ENCODE results near the gene MMD2.

Gene MMD2

DNA sequence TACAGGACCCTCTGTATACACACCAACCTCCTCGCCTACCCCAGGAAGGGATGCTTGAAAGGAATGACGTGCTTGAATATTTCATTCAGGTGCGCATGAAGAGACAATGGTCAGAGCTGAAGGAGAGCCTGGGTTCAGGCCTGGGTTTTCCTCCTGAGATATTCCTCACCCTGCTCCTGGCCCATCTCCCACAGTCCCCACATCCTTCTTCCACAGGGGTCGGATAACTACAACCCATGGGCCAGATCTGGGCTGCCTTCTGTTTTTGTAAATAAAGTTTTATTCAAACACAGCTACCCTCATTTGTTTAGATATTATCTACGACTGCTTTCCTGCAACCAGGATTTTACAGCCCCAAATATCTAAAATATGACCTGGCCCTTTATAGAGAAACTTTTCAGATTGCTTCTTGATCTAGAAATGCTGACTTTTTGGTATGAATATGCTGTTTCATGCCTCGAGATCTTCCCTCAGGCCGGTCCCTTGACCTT, 73.6 kb downstream of the MMD2 start:
- Histone ChIP-seq H2AFZ (ENCODE audit: low read length) (no peak overlapping the region), H4K20me1 (ENCODE audit: insufficient read depth, low read length, poor library complexity, severe bottlenecking) (no peaks in the 10 kb centered on the region), H3K9me2 (replicated peaks; ENCODE audit: low read depth, low read length) (no peaks in the 10 kb centered on the region), H3K79me2 (ENCODE audit: insufficient read depth, low read length) (no peaks in the 10 kb centered on the region), H3K9ac (ENCODE audit: low read depth, low read length, poor library complexity, severe bottlenecking) (no peak overlapping the region), H3K9me3 (ENCODE audit: insufficient read depth, low read depth, low read length) (no peaks in the 10 kb centered on the region), H3K36me3 (ENCODE audit: insufficient read depth, low read length) (no peaks in the 10 kb centered on the region), H3K4me2 (ENCODE audit: low read depth, low read length, poor library complexity, severe bottlenecking) (no peak overlapping the region), H3F3A (ENCODE audit: low read depth) (no peaks in the 10 kb centered on the region), H3K4me1 (ENCODE audit: insufficient read depth, low read length, poor library complexity, severe bottlenecking) (no peaks in the 10 kb centered on the region), H3K27me3 (ENCODE audit: insufficient read depth, low read length, poor library complexity, severe bottlenecking) (no peaks in the 10 kb centered on the region), H3K4me3 (ENCODE audit: low read length, poor library complexity, severe bottlenecking) (no peak overlapping the region)
- TF ChIP-seq, protein P1, sequence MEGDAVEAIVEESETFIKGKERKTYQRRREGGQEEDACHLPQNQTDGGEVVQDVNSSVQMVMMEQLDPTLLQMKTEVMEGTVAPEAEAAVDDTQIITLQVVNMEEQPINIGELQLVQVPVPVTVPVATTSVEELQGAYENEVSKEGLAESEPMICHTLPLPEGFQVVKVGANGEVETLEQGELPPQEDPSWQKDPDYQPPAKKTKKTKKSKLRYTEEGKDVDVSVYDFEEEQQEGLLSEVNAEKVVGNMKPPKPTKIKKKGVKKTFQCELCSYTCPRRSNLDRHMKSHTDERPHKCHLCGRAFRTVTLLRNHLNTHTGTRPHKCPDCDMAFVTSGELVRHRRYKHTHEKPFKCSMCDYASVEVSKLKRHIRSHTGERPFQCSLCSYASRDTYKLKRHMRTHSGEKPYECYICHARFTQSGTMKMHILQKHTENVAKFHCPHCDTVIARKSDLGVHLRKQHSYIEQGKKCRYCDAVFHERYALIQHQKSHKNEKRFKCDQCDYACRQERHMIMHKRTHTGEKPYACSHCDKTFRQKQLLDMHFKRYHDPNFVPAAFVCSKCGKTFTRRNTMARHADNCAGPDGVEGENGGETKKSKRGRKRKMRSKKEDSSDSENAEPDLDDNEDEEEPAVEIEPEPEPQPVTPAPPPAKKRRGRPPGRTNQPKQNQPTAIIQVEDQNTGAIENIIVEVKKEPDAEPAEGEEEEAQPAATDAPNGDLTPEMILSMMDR (conservative IDR thresholded peaks at IDR 0.05; ENCODE audit: low read length), result no peak
- TF ChIP-seq EZH2phosphoT487 (IDR thresholded peaks at IDR 0.05; ENCODE audit: borderline replicate concordance), result no peak

DNA sequence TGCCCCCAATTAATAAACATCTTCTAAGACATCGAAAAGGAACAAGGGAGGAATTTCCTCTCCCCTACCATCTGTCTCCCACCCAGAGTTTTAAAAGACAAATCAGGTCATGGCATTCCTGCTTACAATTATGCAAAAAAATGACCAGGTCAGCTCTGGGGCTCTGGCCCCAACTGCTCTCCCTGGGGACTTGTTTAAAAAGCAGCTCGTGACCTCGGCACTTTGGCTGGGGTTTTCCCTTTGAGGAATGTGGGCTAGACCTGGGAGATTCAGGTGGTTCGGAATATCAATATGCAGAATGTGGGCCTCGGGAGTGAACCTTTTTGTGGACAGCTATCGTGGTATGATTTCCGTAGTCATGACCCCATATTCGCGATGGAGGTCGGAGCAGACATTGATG, 74.8 kb downstream of the MMD2 start:
- no peaks in the 10 kb centered on the region for H3K4me1 ChIP-seq (ENCODE audit: insufficient read depth, low read length, poor library complexity, severe bottlenecking)
- H3K36me3 ChIP-seq (ENCODE audit: insufficient read depth, low read length), result no peaks in the 10 kb centered on the region
- H3K4me2 ChIP-seq (ENCODE audit: low read depth, low read length, poor library complexity, severe bottlenecking), result no peak overlapping the region
- H4K20me1 ChIP-seq (ENCODE audit: insufficient read depth, low read length, poor library complexity, severe bottlenecking), result no peaks in the 10 kb centered on the region
- H3F3A ChIP-seq (ENCODE audit: low read depth), result no peaks in the 10 kb centered on the region
- no peaks in the 10 kb centered on the region for H3K9me2 ChIP-seq (replicated peaks; ENCODE audit: low read depth, low read length)
- H3K9me3 ChIP-seq (ENCODE audit: insufficient read depth, low read depth, low read length), result no peaks in the 10 kb centered on the region
- no peak overlapping the region for H3K9ac ChIP-seq (ENCODE audit: low read depth, low read length, poor library complexity, severe bottlenecking)
- H3K4me3 ChIP-seq (ENCODE audit: low read length, poor library complexity, severe bottlenecking), result no peak overlapping the region
- no peaks in the 10 kb centered on the region for H3K27me3 ChIP-seq (ENCODE audit: insufficient read depth, low read length, poor library complexity, severe bottlenecking)
- H3K79me2 ChIP-seq (ENCODE audit: insufficient read depth, low read length), result no peaks in the 10 kb centered on the region
- TF ChIP-seq, protein P1 (conservative IDR thresholded peaks at IDR 0.05; ENCODE audit: low read length), result no peak
- TF ChIP-seq EZH2phosphoT487 (IDR thresholded peaks at IDR 0.05; ENCODE audit: borderline replicate concordance), result no peak
- no peak overlapping the region for H2AFZ ChIP-seq (ENCODE audit: low read length)

DNA sequence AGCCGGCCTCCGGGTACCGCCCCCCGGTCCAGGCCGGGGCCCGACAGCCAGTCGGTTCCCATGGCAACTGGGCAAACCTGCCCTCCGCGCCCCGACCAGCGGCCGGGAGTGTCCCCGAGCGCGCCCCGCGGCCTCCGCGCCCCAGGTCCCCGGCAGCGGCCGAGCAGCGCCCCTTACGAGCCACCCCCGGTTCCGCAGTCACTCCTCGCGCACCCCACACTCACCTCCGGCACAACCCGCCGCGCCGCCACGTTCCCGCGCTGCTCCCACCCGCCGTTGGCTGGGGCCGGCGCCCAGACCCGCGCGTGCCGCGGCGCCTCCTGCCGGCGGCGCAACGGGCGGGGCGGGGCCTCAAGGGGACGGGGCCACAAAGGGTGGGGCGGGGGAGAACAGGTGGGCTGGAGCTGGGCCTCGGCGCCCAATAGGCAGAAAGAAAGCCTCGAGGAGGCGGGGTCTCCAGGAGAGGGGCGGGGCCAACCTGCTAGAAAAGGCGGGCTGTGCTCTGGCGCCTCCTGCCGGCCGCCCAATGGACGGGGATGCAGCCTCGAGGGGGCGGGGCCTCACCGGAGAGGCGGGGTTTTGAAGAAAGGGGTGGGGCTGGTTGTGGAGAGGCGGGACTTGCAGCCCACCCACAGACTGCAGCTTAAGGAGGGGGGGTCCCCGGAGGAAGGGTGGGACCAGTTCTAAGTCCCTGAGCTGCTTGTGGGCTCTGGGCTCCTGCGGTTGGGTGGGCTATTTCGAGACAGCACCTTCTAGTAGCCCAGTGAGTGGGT, 75.4 kb downstream of the MMD2 start, which contains the start of gene RADIL:
TSS of gene RADIL (minus strand) at position 345 of the 773 bp plus-strand sequence. CDS start 5,577 bp downstream, outside the sequence.
- Histone ChIP-seq H3F3A (ENCODE audit: low read depth) (no peaks in the 10 kb centered on the region), H4K20me1 (ENCODE audit: insufficient read depth, low read length, poor library complexity, severe bottlenecking) (no peaks in the 10 kb centered on the region), H3K9ac (ENCODE audit: low read depth, low read length, poor library complexity, severe bottlenecking) (no peak within 1 kb of the TSS), H3K9me3 (ENCODE audit: insufficient read depth, low read depth, low read length) (no peaks in the 10 kb centered on the region), H3K4me2 (ENCODE audit: low read depth, low read length, poor library complexity, severe bottlenecking) (no peak within 1 kb of the TSS), H3K27me3 (ENCODE audit: insufficient read depth, low read length, poor library complexity, severe bottlenecking) (no peaks in the 10 kb centered on the region), H3K79me2 (ENCODE audit: insufficient read depth, low read length) (no peaks in the 10 kb centered on the region), H3K4me3 (ENCODE audit: low read length, poor library complexity, severe bottlenecking) (no peak within 1 kb of the TSS), H3K9me2 (replicated peaks; ENCODE audit: low read depth, low read length) (no peaks in the 10 kb centered on the region), H2AFZ (ENCODE audit: low read length) (no peak within 1 kb of the TSS), H3K36me3 (ENCODE audit: insufficient read depth, low read length) (no peaks in the 10 kb centered on the region), H3K4me1 (ENCODE audit: insufficient read depth, low read length, poor library complexity, severe bottlenecking) (no peaks in the 10 kb centered on the region)
- TF ChIP-seq EZH2phosphoT487 (IDR thresholded peaks at IDR 0.05; ENCODE audit: borderline replicate concordance), result no peak
- TF ChIP-seq, protein P1 (conservative IDR thresholded peaks at IDR 0.05; ENCODE audit: low read length), result no peak

Data from Loucy (cell line).